Thyroid gland (tissue), 4 donors: ENCODE data around the gene GRHL1.

Experiments used
- POLR2A ChIP-seq, 2 donors: fragments of 450-650 bp; IDR thresholded peaks; one replicate each; pipeline ENCODE4 v1.6.1; 2017; ENCODE audit warnings: antibody characterized with exemption in 2 of 2, mild to moderate bottlenecking in 2 of 2, moderate library complexity in 1 of 2
- TF ChIP-seq, protein P1 (sequence below), 6 experiments: fragments of 200-600 bp in 3 of 6; fragments of 450-650 bp in 3 of 6; sonication (generic) in 3 of 6; IDR thresholded peaks; one replicate each; pipeline ENCODE4 v1.5.1; 2016 to 2019; ENCODE audit warnings: antibody characterized with exemption in 6 of 6, mild to moderate bottlenecking in 2 of 6, inconsistent platforms in 1 of 6, moderate library complexity in 1 of 6

GRCh38 chr2:10039658-10040410 lies 88.3 kb downstream of the GRHL1 start:
- no peak for TF ChIP-seq POLR2A (IDR thresholded peaks at IDR 0.05)
- TF ChIP-seq, protein P1, sequence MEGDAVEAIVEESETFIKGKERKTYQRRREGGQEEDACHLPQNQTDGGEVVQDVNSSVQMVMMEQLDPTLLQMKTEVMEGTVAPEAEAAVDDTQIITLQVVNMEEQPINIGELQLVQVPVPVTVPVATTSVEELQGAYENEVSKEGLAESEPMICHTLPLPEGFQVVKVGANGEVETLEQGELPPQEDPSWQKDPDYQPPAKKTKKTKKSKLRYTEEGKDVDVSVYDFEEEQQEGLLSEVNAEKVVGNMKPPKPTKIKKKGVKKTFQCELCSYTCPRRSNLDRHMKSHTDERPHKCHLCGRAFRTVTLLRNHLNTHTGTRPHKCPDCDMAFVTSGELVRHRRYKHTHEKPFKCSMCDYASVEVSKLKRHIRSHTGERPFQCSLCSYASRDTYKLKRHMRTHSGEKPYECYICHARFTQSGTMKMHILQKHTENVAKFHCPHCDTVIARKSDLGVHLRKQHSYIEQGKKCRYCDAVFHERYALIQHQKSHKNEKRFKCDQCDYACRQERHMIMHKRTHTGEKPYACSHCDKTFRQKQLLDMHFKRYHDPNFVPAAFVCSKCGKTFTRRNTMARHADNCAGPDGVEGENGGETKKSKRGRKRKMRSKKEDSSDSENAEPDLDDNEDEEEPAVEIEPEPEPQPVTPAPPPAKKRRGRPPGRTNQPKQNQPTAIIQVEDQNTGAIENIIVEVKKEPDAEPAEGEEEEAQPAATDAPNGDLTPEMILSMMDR (IDR thresholded peaks at IDR 0.05), result no peak
